GM12864 (cell line): ENCODE results near the gene PDIA5.
"Not testable (repeated sequence)": the region's sequence is repeated elsewhere in the genome, so short reads cannot be mapped to it uniquely, and the experiment has no call there.

Experiments used
- DNase-seq: peaks from one replicate; pipeline ENCODE4 v3.0.0-alpha.2; 2011; ENCODE audit warnings: low read depth
- H3K4me3 ChIP-seq: 2 replicates; pipeline ENCODE4 v1.5.1; 2011; ENCODE audit warnings: mild to moderate bottlenecking, low read depth, low read length, control low read depth
- TF ChIP-seq, protein P1 (sequence below): IDR thresholded peaks from 2 replicates; pipeline ENCODE4 v1.5.1; 2011; ENCODE audit warnings: low read depth, mild to moderate bottlenecking, moderate library complexity, low read length, control low read depth, inconsistent platforms; ENCODE audit errors: missing control alignments

The PDIA5 gene

GRCh38 chr3:123143669-123144411 is 77.0 kb downstream of the PDIA5 start:
- TF ChIP-seq, protein P1, sequence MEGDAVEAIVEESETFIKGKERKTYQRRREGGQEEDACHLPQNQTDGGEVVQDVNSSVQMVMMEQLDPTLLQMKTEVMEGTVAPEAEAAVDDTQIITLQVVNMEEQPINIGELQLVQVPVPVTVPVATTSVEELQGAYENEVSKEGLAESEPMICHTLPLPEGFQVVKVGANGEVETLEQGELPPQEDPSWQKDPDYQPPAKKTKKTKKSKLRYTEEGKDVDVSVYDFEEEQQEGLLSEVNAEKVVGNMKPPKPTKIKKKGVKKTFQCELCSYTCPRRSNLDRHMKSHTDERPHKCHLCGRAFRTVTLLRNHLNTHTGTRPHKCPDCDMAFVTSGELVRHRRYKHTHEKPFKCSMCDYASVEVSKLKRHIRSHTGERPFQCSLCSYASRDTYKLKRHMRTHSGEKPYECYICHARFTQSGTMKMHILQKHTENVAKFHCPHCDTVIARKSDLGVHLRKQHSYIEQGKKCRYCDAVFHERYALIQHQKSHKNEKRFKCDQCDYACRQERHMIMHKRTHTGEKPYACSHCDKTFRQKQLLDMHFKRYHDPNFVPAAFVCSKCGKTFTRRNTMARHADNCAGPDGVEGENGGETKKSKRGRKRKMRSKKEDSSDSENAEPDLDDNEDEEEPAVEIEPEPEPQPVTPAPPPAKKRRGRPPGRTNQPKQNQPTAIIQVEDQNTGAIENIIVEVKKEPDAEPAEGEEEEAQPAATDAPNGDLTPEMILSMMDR = no peak
- DNase-seq = no peak
- no peak overlapping the region for H3K4me3 ChIP-seq

DNA sequence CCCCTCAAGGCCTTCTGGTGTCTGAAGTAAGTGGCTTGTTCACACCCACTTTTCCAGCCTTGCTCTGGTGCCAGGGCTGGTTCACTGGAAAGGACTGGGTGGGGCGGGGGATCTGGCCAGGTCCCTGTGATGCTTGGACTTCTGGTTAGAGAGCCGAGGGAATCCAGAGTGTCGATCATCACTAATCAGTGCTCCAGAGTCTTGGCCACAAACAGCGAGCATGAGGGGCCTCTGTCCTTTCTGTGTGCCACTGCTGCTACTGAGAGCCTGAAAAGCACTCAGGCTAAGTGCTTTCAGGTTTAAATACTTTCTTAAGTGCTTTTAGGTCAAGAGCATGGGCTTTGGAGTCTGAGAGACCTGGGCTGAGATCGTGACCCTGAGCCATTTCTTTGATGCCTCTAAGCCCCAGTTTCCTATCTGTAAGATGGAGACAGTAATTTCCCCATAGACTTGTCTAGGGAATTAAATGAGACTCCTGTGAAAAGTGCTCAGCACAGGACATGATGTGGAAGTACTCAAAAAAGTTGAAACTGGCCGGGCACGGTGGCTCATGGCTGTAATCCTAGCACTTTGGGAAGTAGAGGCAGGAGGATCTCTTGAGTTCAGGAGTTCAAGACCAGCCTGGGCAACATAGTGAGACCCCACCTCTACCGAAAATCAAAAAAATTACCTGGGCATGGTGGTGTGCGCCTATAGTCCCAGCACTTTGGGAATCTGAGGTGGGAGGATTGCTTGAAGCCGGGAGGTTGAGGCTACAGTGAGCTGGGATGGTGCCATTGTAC is 81.1 kb downstream of the PDIA5 start:
- TF ChIP-seq, protein P1 = no peak
- DNase-seq = no peak
- no peak overlapping the region for H3K4me3 ChIP-seq

GRCh38 chr3:123148772-123149171 is 81.9 kb downstream of the PDIA5 start:
- TF ChIP-seq, protein P1 = no peak
- DNase-seq = no peak

GRCh38 chr3:123149525-123149924 is 82.7 kb downstream of the PDIA5 start:
- TF ChIP-seq, protein P1 = no peak
- no peak for DNase-seq
- H3K4me3 ChIP-seq = no peak overlapping the region

More at GRCh38 chr3:123148772-123149171, 81.9 kb downstream of the PDIA5 start:
- no peak overlapping the region for H3K4me3 ChIP-seq

- no peak overlapping the region for H3K4me3 ChIP-seq
- TF ChIP-seq, protein P1 = no peak
- DNase-seq = no peak
Measured at GRCh38 chr3:123150449-123151215, 83.8 kb downstream of the PDIA5 start.

GRCh38 chr3:123151251-123151705 is 84.5 kb downstream of the PDIA5 start:
- H3K4me3 ChIP-seq = no peak overlapping the region
- no peak for DNase-seq
- TF ChIP-seq, protein P1 = no peak

DNA sequence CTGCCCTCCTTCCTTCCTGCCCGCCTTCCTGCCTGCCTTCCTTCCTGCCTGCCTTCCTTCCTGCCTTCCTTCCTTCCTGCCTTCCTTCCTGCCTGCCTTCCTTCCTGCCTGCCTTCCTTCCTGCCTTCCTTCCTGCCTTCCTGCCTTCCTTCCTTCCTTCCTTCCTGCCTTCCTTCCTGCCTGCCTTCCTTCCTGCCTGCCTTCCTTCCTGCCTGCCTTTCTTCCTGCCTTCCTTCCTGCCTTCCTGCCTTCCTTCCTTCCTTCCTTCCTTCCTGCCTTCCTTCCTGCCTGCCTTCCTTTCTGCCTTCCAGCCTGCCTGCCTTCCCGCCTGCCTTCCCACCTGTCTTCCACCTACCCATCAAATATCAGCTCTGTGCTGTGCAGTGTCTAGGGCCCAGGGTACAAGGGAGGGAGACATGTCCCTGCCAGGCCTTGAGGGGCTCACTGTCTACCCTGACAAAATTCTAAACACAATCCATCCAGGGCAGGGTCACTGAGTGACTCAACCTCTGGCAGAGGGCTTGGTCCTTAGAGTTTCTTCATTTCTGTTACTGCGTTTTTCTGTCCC is 85.1 kb downstream of the PDIA5 start:
- H3K4me3 ChIP-seq, DNase-seq: not testable (repeated sequence)
